HG02610 (cell line): ENCODE data around the gene DIO3.

Experiments used
- ATAC-seq: cut with Tn5 transposase; IDR thresholded peaks from one replicate; pipeline ENCODE4 v1.9.1; 2021; ENCODE audit warnings: mild to moderate bottlenecking, moderate library complexity; ENCODE audit not compliant: unreplicated experiment

The DIO3 gene

GRCh38 chr14:101561145-101561896, at the start of gene DIO3:
Gene DIO3, plus strand, starts transcription at chr14:101561495.
- ATAC-seq, result no peak

GRCh38 chr14:101511620-101512375, 49.5 kb upstream of the DIO3 start:
- ATAC-seq, result no peak

- ATAC-seq, result no peak
These were observed 49.0 kb upstream of the DIO3 start for GRCh38 chr14:101512376-101512695.

GRCh38 chr14:101514136-101514535, 47.2 kb upstream of the DIO3 start:
- ATAC-seq, result no peak

- no peak for ATAC-seq
These were observed 44.9 kb upstream of the DIO3 start for GRCh38 chr14:101516401-101516800.

GRCh38 chr14:101518611-101519473, 42.5 kb upstream of the DIO3 start:
- ATAC-seq, result no peak

GRCh38 chr14:101520621-101521472, 40.4 kb upstream of the DIO3 start:
- no peak for ATAC-seq

- ATAC-seq, result no peak
These were observed 39.8 kb upstream of the DIO3 start for GRCh38 chr14:101521473-101521915.

- ATAC-seq, result no peak
These were observed 39.3 kb upstream of the DIO3 start for GRCh38 chr14:101521978-101522377.

GRCh38 chr14:101525640-101526527, 35.4 kb upstream of the DIO3 start:
- no peak for ATAC-seq

- ATAC-seq, result no peak
These were observed 33.3 kb upstream of the DIO3 start for GRCh38 chr14:101527987-101528386.

GRCh38 chr14:101529079-101529478, 32.2 kb upstream of the DIO3 start:
- ATAC-seq, result no peak

- no peak for ATAC-seq
These were observed 27.1 kb upstream of the DIO3 start for GRCh38 chr14:101534198-101534597.

GRCh38 chr14:101535232-101535631, 26.1 kb upstream of the DIO3 start:
- ATAC-seq, result no peak

- no peak for ATAC-seq
These were observed 25.5 kb upstream of the DIO3 start for GRCh38 chr14:101535701-101536207.

GRCh38 chr14:101537286-101537685, 24.0 kb upstream of the DIO3 start:
- ATAC-seq, result no peak

GRCh38 chr14:101538878-101539277, 22.4 kb upstream of the DIO3 start:
- no peak for ATAC-seq

GRCh38 chr14:101539880-101540279, 21.4 kb upstream of the DIO3 start:
- no peak for ATAC-seq
